Hepatocyte (in vitro differentiated cells): Measurements from ENCODE around the gene CLDN5.

Source experiments
- EZH2 ChIP-seq: fragments of 200-600 bp; sonication (generic); IDR thresholded peaks from 2 replicates; pipeline ENCODE4 v1.6.1; 2016; ENCODE audit warnings: antibody characterized with exemption, mild to moderate bottlenecking, borderline replicate concordance
- EZH2phosphoT487 ChIP-seq: fragments of 200-600 bp; sonication (generic); IDR thresholded peaks from one replicate; pipeline ENCODE4 v1.6.1; 2018; ENCODE audit warnings: antibody characterized with exemption, mild to moderate bottlenecking, low read depth, moderate library complexity; ENCODE audit not compliant: unreplicated experiment, severe bottlenecking
- TF ChIP-seq, protein P1 (sequence below): fragments of 200-600 bp; sonication (generic); IDR thresholded peaks from 2 replicates; pipeline ENCODE4 v1.5.1; 2016; ENCODE audit warnings: antibody characterized with exemption, mild to moderate bottlenecking; ENCODE audit not compliant: poor library complexity

DNA sequence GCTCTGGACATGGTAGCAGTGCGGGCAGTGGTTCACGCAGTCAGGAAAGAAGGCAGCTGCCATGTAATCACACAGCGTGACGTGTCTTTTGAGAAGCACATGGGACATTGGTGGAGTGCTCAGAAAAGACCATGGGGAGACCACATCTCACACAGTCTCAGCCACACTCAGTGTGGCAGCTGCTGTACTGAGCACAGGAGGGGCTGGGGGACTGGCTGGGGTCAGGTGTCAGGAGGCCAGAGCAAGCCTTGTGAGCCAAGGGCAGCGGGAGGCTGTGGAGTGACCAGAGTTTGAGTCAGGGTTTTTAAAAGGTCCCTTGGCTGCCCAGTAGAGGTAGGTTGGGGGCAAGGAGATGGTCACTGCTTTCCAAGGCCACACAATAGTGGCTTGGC, 18.5 kb downstream of the CLDN5 start:
- TF ChIP-seq, protein P1, sequence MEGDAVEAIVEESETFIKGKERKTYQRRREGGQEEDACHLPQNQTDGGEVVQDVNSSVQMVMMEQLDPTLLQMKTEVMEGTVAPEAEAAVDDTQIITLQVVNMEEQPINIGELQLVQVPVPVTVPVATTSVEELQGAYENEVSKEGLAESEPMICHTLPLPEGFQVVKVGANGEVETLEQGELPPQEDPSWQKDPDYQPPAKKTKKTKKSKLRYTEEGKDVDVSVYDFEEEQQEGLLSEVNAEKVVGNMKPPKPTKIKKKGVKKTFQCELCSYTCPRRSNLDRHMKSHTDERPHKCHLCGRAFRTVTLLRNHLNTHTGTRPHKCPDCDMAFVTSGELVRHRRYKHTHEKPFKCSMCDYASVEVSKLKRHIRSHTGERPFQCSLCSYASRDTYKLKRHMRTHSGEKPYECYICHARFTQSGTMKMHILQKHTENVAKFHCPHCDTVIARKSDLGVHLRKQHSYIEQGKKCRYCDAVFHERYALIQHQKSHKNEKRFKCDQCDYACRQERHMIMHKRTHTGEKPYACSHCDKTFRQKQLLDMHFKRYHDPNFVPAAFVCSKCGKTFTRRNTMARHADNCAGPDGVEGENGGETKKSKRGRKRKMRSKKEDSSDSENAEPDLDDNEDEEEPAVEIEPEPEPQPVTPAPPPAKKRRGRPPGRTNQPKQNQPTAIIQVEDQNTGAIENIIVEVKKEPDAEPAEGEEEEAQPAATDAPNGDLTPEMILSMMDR, result no peak
- TF ChIP-seq EZH2 (no peak), EZH2phosphoT487 (no peak)
